Measurements from ENCODE around the gene PTTG2. TPM values are rescaled to one million over a fixed set of nuclear protein-coding genes. Genes with fewer than 3 reads are reported as not detected.
"Not testable (repeated sequence)": the region's sequence is repeated elsewhere in the genome, so short reads cannot be mapped to it uniquely, and the experiment has no call there.

PTTG2 gene
- total RNA-seq, 5 donors from 2014 or later (not counting 1 experiment from before 2014, with no cell fraction given): 1.4 to 2.3 (median 1.7) TPM

- POLR2A ChIA-PET; H3K27ac Mint-ChIP-seq; H3K27ac ChIP-seq (ENCODE audit: low read length); CTCF ChIA-PET; H3K4me3 ChIP-seq (ENCODE audit: control insufficient read depth in 1 of 2, extremely low read depth in 1 of 2, low read length in 1 of 2); DNase-seq; H3K27me3 Mint-ChIP-seq; H3K36me3 ChIP-seq (ENCODE audit: control insufficient read depth in 2 of 2, extremely low read depth in 1 of 2, insufficient read depth in 1 of 2, low read length in 1 of 2); H3K4me3 Mint-ChIP-seq; H3K9me3 ChIP-seq; H3K9me3 Mint-ChIP-seq; ATAC-seq (replicated peaks in 1 of 4); H3K27me3 ChIP-seq (replicated peaks in 1 of 2; ENCODE audit: control insufficient read depth in 2 of 2, extremely low read depth in 1 of 2, insufficient read depth in 2 of 2, low read length in 1 of 2); H3K36me3 Mint-ChIP-seq: not testable (repeated sequence)
- peaks cover 6 to 33% (median 24%) of the 10 kb centered on the region in 3 donors for H3K4me1 Mint-ChIP-seq
- 82% methylated on average over 2 of the region's 13 CpGs for WGBS (ENCODE audit: insufficient coverage)
- peaks cover 6 to 13% of the 10 kb centered on the region in 2 experiments for H3K4me1 ChIP-seq (ENCODE audit: control insufficient read depth in 1 of 2, extremely low read depth in 1 of 2, insufficient read depth in 2 of 2, low read length in 2 of 2)
Measured at GRCh38 chr4:37975321-37975822, 15.2 kb downstream of the PTTG2 start.

GRCh38 chr4:37976507-37976906, 16.3 kb downstream of the PTTG2 start:
- Histone ChIP-seq H3K9me3 (no peaks in the 10 kb centered on the region), H3K36me3 (ENCODE audit: control insufficient read depth in 2 of 2, extremely low read depth in 1 of 2, insufficient read depth in 1 of 2, low read length in 1 of 2) (no peaks in the 10 kb centered on the region), H3K4me3 (ENCODE audit: control insufficient read depth in 1 of 2, extremely low read depth in 1 of 2, low read length in 1 of 2) (peak overlapping the region in 1 of 2 donors; percentile 43), H3K4me1 (ENCODE audit: control insufficient read depth in 1 of 2, extremely low read depth in 1 of 2, insufficient read depth in 2 of 2, low read length in 2 of 2) (peaks cover 6 to 13% of the 10 kb centered on the region in 2 experiments), H3K27ac (ENCODE audit: low read length) (peak overlapping the region; percentile 40), H3K27me3 (replicated peaks in 1 of 2; ENCODE audit: control insufficient read depth in 2 of 2, extremely low read depth in 1 of 2, insufficient read depth in 2 of 2, low read length in 1 of 2) (no peaks in the 10 kb centered on the region)
- Mint-ChIP-seq H3K4me3 (peak overlapping the region; percentile 74 to 84 (median 74)), H3K27me3 (no peaks in the 10 kb centered on the region), H3K4me1 (peaks cover 6 to 31% (median 26%) of the 10 kb centered on the region in 3 donors), H3K27ac (peak overlapping the region; percentile 74 to 75), H3K36me3 (no peaks in the 10 kb centered on the region), H3K9me3 (no peaks in the 10 kb centered on the region)
- no peak for DNase-seq
- no peak for ATAC-seq (replicated peaks in 1 of 4)
- WGBS (ENCODE audit: insufficient coverage): 80% methylated on average over 2 of the region's 3 CpGs
- CTCF ChIA-PET: interaction anchor here (0.7 to 0.8 kb wide), 3 partner anchors 85 to 1868 kb away, joined by 3 to 4 read pairs (median 3); a partner anchor contains a TSS
- POLR2A ChIA-PET: interaction anchor here in 1 of 2 donors (0.6 kb wide), 1 partner anchor 85 kb away, joined by 3 read pairs; no protein-coding TSS in a partner anchor

- ChIA-PET POLR2A (interaction anchor here in 1 of 2 donors (0.6 kb wide), 1 partner anchor 173 kb away, joined by 4 read pairs; no protein-coding TSS in a partner anchor), CTCF (interaction anchor here (0.6 to 0.9 kb wide), 5 partner anchors 69 to 523 kb away, joined by 3 to 4 read pairs (median 3); a partner anchor contains a TSS)
- Histone ChIP-seq H3K4me1 (ENCODE audit: control insufficient read depth in 1 of 2, extremely low read depth in 1 of 2, insufficient read depth in 2 of 2, low read length in 2 of 2) (peaks cover 6 to 13% of the 10 kb centered on the region in 2 experiments), H3K36me3 (ENCODE audit: control insufficient read depth in 2 of 2, extremely low read depth in 1 of 2, insufficient read depth in 1 of 2, low read length in 1 of 2) (no peaks in the 10 kb centered on the region), H3K4me3 (ENCODE audit: control insufficient read depth in 1 of 2, extremely low read depth in 1 of 2, low read length in 1 of 2) (peak overlapping the region; percentile 36 to 52), H3K27ac (ENCODE audit: low read length) (peak overlapping the region; percentile 40), H3K27me3 (replicated peaks in 1 of 2; ENCODE audit: control insufficient read depth in 2 of 2, extremely low read depth in 1 of 2, insufficient read depth in 2 of 2, low read length in 1 of 2) (no peaks in the 10 kb centered on the region), H3K9me3 (no peaks in the 10 kb centered on the region)
- Mint-ChIP-seq H3K4me3 (peak overlapping the region; percentile 74 to 84 (median 74)), H3K4me1 (peaks cover 12 to 37% (median 32%) of the 10 kb centered on the region in 3 donors), H3K27me3 (no peaks in the 10 kb centered on the region), H3K27ac (peak overlapping the region; percentile 74 to 75), H3K36me3 (no peaks in the 10 kb centered on the region), H3K9me3 (no peaks in the 10 kb centered on the region)
- peak; percentile 37 to 88 (median 72) for DNase-seq
- 2% methylated on average over 30 of the region's 50 CpGs for WGBS (ENCODE audit: insufficient coverage)
- peak; percentile 87 to 90 (median 88) for ATAC-seq (replicated peaks in 1 of 4)
Measured at GRCh38 chr4:37976991-37977470, 16.8 kb downstream of the PTTG2 start.

GRCh38 chr4:37977471-37978247, 17.5 kb downstream of the PTTG2 start:
- POLR2A ChIA-PET: interaction anchor here in 1 of 2 donors (0.6 kb wide), 1 partner anchor 174 kb away, joined by 4 read pairs; no protein-coding TSS in a partner anchor

GRCh38 chr4:37978248-37978924, 18.2 kb downstream of the PTTG2 start:
- H3K27ac Mint-ChIP-seq: peak overlapping the region; percentile 71 to 72
- Histone ChIP-seq H3K9me3 (no peaks in the 10 kb centered on the region), H3K27ac (ENCODE audit: low read length) (no peak overlapping the region), H3K27me3 (replicated peaks in 1 of 2; ENCODE audit: control insufficient read depth in 2 of 2, extremely low read depth in 1 of 2, insufficient read depth in 2 of 2, low read length in 1 of 2) (no peaks in the 10 kb centered on the region), H3K4me1 (ENCODE audit: control insufficient read depth in 1 of 2, extremely low read depth in 1 of 2, insufficient read depth in 2 of 2, low read length in 2 of 2) (peaks cover 6 to 13% of the 10 kb centered on the region in 2 experiments), H3K36me3 (ENCODE audit: control insufficient read depth in 2 of 2, extremely low read depth in 1 of 2, insufficient read depth in 1 of 2, low read length in 1 of 2) (no peaks in the 10 kb centered on the region), H3K4me3 (ENCODE audit: control insufficient read depth in 1 of 2, extremely low read depth in 1 of 2, low read length in 1 of 2) (peak overlapping the region; percentile 52 to 68)
- H3K27me3 Mint-ChIP-seq: no peaks in the 10 kb centered on the region
- ATAC-seq (replicated peaks in 1 of 4): peak in 1 of 4 experiments; percentile 4
- no CpG with 5 or more reads among the region's 11 CpGs for WGBS (ENCODE audit: insufficient coverage)
- DNase-seq: peak in 2 of 35 experiments; percentile 4 to 12
- peaks cover 23 to 45% (median 39%) of the 10 kb centered on the region in 3 donors for H3K4me1 Mint-ChIP-seq
- ChIA-PET POLR2A (no interaction called here), CTCF (interaction anchor here in 1 of 2 donors (1.0 to 1.2 kb wide), 2 partner anchors 57 to 87 kb away, joined by 3 to 4 read pairs; no protein-coding TSS in a partner anchor)
- peak overlapping the region; percentile 79 to 84 (median 84) for H3K4me3 Mint-ChIP-seq
- H3K36me3 Mint-ChIP-seq: peaks cover 3% of the 10 kb centered on the region
- H3K9me3 Mint-ChIP-seq: no peaks in the 10 kb centered on the region

More at GRCh38 chr4:37977471-37978247, 17.5 kb downstream of the PTTG2 start:
- H3K27ac Mint-ChIP-seq: peak overlapping the region; percentile 71 to 72
- Histone ChIP-seq H3K36me3 (ENCODE audit: control insufficient read depth in 2 of 2, extremely low read depth in 1 of 2, insufficient read depth in 1 of 2, low read length in 1 of 2) (no peaks in the 10 kb centered on the region), H3K27me3 (replicated peaks in 1 of 2; ENCODE audit: control insufficient read depth in 2 of 2, extremely low read depth in 1 of 2, insufficient read depth in 2 of 2, low read length in 1 of 2) (no peaks in the 10 kb centered on the region), H3K27ac (ENCODE audit: low read length) (peak overlapping the region; percentile 54), H3K4me3 (ENCODE audit: control insufficient read depth in 1 of 2, extremely low read depth in 1 of 2, low read length in 1 of 2) (peak overlapping the region; percentile 52 to 68), H3K4me1 (ENCODE audit: control insufficient read depth in 1 of 2, extremely low read depth in 1 of 2, insufficient read depth in 2 of 2, low read length in 2 of 2) (peaks cover 6 to 13% of the 10 kb centered on the region in 2 experiments), H3K9me3 (no peaks in the 10 kb centered on the region)
- under 1% methylated on average over 58 of the region's 74 CpGs for WGBS (ENCODE audit: insufficient coverage)
- DNase-seq (peak; percentile 48 to 86 (median 69)), ATAC-seq (replicated peaks in 1 of 4) (peak; percentile 82 to 87 (median 84))
- H3K4me1 Mint-ChIP-seq: peaks cover 18 to 43% (median 37%) of the 10 kb centered on the region in 3 donors
- CTCF ChIA-PET: interaction anchor here in 1 of 2 donors (0.6 to 1.2 kb wide), 5 partner anchors 58 to 375 kb away, joined by 3 to 4 read pairs (median 3); no protein-coding TSS in a partner anchor
- peaks cover under 1% of the 10 kb centered on the region for H3K36me3 Mint-ChIP-seq
- H3K4me3 Mint-ChIP-seq: peak overlapping the region; percentile 79 to 84 (median 84)
- H3K9me3 Mint-ChIP-seq: no peaks in the 10 kb centered on the region
- no peaks in the 10 kb centered on the region for H3K27me3 Mint-ChIP-seq
